Activated CD4-positive, alpha-beta T cell treated with anti-CD3 and anti-CD28 coated beads, Interleukin-2, amount 50 U/mL, for 4 hours (primary cell): ENCODE measurements around the gene RASAL2.
"Not testable (repeated sequence)": the region's sequence is repeated elsewhere in the genome, so short reads cannot be mapped to it uniquely, and the experiment has no call there.

Source experiments
- DNase-seq, 2 experiments: peaks; one replicate each; pipeline ENCODE4 v3.0.0-alpha.2; 2020

Gene RASAL2

DNA sequence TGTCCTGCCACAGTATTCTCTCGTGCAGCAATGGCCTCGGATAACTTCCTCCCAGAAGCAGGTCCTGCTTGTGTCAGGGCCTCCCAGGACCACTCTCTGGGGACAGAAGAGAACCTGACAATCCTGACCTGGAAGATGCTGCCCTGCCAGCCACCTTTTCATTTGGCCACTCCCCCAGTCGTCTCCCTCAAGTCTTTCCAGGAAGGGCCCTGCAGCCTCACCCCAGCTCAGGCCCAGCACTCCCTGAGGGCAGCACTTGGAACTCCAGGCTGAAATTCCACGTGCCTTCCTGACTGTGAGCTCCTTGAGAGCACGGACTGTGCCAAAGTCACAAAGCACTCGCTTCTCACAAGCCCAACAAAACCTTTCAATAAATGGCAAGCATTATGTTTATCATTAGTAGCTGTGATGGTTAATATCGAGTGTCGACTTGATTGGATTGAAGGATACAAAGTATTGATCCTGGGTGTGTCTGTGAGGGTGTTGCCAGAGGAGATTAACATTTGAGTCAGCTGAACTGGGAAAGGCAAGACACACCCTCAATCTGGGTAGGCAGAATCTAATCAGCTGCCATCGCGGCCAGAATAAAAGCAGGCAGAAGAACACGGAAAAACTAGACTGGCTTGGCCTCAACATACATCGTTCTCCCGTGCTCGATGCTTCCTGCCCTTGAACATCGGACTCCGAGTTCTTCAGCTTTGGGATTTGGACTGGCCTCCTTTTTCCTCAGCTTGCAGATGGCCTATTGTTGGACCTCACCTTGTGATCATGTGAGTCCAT, 405.2 kb downstream of the RASAL2 start:
- DNase-seq = no peak

DNA sequence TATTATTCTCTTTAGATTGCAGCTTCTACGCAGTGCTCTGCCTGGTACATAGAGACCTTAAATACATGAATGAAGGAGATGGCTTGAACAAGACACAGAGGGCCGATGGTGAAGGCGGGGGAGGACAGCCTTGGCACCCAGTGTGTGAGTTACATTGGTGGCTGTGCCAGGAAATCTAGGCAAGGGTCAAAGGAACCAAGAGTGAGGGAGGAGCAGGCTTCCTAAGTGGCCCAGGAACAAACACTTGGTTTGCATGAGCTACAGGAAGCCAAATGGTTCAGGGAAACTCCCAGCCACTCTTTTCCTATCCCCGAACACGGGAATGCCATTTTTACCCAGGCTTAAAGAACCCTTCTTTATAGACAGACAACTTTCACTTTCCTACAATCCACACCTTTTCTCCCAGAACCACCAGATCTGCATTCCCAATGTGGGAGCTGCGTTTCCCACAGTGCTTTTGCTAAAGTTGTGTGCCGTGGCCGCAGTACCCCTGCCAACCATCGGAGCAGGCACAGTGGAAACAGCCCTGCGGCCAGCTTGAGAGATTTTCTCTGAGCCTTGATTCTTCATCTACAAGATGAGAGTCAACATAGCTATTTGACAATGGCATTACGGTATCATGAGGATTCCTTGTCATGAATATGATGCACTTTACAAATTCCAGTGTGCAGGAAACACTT, 406.3 kb downstream of the RASAL2 start:
- no peak for DNase-seq

DNA sequence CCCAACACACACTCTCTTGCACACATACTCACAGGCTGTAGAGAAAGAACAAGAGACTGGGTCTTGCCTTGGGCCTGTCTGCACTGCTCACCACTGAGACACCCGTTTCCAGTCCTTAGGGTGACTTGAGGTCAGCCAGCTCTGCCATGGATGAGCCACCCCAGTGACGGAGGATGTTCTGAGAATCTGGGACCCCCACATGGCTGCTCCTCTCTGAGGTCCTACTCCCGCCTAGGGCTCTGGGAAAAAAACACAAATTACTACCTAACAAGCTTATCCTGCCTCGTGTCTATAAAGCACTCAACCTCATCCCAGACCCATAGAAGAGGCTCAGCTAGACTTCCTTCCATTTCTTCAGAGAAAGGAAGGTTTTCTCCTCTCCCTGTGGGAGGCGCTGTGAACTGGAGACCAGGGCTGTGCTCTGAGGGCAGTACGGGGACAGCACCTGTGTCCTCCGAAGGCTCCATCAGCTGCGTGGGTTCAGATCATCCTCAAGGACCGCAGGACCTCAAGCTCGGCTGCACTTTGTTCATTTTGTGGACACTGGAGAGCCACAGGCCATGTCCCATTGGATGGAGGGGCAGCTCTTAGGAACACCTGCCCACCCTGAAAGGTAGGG, 407.1 kb downstream of the RASAL2 start:
- no peak for DNase-seq

DNA sequence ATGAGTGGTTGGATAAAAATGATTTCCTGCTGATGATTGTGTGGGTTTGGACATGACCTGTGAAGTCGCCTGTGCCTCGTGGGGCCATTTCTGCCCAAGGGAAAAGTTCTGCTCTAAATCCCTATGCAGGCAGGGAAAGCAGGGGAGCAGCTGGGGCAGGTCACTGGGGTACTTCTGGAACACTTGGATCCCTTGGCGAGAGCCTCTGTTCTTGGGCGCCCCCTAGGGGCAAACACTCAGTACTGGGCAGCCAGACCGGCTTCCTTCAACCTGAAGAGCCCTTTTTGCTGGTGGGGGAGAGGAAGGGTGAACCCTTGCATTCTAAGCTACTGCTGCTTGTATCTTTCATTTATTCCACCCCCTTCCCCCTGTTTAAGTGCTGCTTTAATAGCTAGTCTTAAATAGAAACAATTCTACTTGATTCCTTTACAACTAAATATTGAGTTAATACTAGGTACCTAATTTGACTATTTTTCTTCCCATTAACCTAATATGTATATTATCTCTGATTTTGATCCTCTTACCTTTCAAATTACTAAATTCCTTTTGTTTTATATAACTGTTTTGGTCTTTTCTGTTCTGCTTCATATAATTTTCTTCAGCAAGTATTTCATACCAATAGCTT, 407.9 kb downstream of the RASAL2 start:
- DNase-seq = peak in 1 of 2 experiments; percentile 6

DNA sequence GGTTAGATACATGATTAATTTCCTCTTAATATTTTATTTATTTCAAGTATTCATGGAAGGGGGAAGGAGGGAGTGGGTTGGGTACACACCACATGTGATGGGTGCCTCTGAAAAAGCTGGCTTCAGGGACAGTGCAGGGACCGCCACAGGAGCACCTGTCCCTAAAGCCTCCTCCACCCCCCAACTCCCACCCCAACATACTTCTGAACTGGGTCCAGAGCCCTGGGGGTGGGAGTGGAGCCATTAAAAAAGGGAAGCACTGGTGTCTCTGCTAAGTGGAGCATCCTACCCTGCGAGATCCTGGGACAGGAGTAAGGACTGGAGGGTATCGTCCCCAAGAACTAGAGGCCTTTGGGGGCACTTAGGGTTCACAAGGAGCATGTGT, 408.4 kb downstream of the RASAL2 start:
- DNase-seq = no peak

DNA sequence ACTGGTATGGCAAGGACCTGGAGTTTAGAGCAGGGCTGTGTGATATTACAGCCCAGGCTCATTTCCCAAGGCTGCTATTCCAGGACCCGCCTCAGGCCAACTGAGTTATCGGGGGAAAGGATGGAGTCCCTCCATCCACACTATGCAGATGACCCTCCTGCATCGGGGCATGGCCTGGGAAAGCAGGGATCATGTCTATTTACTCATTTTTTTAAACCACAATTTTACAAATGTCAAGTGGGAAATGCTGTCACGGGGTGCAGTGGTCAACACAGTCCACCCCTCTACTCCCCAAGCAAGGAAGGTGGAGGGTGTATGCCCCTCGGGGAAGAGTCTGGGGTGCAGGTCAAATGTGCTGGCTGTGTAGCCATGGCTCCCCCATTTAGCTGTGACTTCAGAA, 409.0 kb downstream of the RASAL2 start:
- no peak for DNase-seq

DNA sequence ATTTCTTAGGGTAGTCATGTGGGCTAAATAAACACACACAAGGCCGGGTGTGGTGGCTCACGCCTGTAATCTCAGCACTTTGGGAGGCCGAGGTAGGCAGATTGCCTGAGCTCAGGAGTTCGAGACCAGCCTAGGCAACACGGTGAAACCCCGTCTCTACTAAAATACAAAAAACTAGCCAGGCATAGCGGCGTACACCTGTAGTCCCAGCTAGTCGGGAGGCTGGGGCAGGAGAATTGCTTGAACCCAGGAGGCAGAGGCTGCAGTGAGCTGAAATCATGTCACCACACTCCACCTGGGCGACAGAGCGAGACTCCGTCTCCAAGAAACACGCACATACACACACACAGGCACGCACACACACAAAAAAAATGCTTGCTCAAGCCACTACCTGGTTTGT, 409.4 kb downstream of the RASAL2 start:
- not testable (repeated sequence) for DNase-seq

DNA sequence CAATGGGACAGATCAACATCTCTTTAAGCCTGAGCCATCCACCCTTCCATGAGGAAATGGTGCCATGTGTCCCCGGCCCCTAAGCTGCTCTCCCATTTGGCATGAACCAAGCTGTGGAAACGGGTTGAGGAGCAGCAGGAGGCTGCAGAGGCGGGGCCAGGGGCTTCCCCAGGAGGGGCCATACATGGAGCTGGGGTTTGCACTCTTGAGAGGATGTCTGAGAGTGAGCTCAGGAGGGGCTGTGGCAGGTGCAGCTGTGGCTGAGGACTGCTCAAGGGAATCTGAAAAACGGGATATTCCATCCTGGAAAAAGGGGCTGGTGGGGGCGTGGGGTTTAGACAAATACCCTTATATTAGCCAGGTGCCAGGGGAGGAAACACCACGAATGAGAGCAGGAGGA, 409.9 kb downstream of the RASAL2 start:
- no peak for DNase-seq

DNA sequence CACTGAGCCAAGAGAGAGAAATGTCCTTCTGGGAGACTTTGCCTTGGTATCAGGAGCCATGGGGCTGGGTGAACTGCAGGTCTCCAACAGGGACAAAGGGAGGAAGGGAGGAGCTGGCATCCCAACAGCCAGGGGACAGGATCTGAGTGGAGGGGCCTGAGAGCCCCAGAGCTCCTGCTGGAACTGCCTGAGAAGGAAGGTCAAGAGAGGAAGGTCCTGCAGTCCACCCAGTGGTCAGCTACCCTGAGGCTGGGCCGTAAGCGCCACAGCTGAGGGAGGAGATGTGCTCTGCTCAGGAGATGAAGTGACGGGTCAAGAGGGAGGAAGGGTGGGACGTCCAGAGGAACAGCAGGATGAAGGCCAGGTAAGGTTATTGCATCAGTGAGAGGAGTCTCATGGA, 410.4 kb downstream of the RASAL2 start:
- no peak for DNase-seq

DNA sequence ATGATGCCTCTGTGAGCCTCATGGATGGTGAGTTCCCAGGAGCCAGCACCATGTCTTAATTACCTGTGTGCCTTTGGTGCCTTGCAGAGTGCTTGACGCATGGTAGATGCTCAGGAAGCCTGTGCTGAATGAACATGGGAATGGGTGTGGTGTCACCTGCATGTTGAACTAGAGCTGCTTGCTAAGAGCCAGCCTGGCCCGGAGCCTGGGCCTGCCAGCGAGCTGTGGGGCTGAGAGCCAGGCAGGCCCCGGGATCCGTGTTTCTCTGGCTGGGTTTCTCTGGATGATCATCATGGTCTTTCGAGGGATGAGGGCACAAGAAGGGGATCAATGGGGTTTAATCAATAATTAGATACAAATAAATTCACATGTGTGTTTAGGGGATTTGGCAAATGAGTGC, 412.3 kb downstream of the RASAL2 start:
- DNase-seq = no peak

DNA sequence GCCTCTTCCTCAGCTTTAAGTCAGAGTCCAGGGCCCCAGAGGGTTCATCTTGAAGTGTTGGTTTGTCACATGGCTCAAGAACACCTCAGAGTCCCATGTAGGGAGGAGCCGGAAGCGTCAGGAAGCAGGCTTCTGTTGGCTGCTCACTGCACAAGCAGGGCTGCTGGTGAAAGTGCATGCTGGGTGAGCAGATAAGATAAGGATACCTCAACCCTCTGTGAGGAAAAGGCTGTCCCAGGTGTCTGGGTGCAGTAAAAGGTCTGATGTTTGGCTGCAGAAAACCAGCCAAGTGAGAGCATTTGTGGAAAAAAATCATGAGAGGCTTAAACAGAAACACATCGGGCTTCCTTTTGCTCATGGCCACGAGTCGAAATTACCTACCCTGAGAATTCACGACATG, 412.8 kb downstream of the RASAL2 start:
- DNase-seq = no peak

DNA sequence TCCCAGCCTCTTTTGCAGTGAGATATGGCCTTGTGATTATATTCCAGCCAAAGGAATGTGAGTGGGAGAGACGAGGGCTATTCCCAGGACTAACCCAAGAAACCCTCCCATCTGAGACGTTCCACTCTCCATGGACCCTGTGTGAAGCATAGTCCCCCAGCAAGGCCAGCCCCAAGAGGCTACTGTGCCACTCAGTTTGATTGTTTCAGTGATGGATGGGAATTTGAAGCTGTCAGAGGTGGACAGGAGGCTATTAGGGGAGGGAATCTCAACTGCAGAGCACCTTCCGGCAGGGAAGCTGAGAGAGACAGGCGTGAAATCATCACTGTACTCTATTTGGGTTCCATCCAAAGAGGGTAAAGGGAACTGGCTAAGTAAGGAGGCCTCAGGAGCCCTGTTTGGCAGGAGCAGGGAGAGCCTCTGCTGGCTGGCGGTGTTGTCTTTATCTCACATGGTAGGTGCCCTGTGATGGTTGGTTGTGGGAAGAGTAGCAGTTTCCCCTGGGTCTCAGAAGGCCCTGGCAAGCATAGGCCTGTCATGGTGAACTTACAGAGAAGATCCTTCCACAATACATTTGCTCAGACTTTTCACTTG, 415.6 kb downstream of the RASAL2 start:
- DNase-seq = no peak

DNA sequence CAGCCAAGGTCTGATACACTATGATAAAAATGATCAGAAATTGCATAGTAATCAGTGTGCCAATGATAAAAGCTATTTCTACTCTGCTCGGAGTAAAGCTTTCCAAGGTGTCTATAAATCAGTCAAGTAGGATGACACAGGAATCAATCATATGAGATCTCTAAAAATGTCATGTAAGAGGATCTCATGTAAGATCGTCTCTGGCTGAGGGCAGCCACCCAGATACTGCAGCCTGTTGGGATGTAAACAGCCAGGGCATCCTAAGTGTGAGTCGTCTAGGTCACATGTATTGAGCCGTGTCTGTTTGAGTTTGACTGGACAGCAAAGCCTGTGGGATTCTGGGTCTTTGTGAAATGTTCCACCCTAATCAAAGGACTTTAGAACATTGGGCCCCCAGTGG, 416.3 kb downstream of the RASAL2 start:
- no peak for DNase-seq

DNA sequence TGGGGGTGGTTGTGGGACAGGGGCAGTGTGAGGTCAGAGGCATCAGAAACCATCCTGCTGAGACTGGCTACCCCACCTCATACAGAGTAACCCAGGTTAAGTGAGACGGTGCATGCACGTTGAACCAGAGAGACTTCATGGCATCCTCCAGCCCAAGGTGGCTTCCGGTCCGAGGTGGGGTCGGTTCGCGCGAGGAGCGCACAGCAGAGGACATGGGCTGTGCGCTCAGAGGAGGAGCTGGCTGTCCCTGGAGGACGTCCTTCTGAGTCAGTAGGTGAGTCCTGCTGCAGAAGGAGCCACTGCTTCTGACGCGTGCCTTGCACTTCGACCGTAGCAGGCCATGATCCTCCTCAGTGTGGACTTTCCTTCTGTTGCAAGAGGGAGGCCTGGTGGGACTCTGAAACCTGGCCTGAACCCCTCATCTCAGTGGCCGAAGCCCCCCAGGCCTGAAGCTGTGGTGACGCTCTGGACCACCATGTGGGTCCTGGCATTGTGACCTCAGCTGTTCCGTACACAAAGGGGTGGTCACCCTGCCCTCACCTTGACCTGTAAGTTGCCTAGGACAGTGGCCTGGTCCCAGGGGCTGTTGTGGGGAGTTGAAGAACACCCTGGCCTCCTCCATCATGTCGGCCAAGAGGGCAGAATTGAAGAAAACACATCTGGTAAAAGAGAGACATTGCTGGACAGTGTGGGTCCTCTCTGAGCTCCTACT, 418.8 kb downstream of the RASAL2 start, which contains the start of gene TEX35:
TEX35 (plus strand) TSS at position 544 of the 712 bp plus-strand sequence; CDS start at position 624, 80 bp downstream.
- no peak for DNase-seq

DNA sequence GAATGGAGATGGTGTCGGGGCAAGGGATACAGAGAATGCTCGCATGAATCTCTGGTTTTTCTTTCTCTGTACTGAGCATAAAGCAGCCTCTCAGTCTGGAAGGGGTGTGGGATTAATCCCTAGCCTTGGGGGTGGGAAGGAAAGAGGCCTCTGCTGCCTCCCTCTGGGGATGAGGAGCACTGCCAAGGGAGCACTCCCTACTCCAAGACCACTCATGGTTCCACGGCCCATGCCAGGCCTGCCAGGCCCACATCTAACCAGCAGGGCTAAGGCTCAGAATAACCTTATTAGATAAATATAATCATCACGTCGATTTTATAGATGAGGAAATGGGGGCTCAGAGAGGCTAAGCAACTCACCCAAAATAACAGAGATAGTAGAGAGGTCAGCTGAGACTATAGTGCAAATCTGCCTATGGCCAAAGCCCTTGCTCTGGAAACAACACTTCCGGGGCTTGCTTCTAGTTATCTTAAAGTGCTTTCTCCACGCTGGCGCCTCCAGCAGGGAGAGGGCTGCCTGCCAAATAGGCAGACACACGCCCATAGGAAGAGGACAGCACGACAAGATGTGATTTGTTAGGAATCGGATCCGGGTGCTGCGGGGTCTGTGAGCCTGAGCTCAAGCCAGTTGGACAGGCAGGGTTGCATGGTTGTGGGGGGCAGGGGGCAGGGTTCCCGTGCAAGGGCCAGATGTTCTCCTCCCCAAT, 419.5 kb downstream of the RASAL2 start:
- no peak for DNase-seq

DNA sequence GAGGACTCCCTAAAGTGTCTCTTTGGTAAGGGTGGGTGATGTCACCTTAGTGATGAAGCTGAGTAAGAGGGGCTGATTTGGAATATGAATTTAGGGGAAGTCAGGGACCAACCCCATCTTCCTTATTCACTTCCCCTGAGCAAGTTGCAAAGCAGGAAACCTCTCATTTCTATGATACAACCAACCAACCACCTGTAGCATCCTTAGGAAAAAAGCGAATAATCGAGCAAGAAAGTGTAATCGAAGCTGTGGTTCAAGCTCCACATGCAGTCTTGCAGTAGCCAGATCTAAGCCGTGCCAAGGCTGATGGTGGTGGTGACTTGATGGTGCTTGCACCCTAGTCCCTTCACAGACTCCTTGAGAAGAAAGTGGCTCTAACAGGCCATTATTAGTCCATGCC, 422.2 kb downstream of the RASAL2 start:
- DNase-seq = no peak

DNA sequence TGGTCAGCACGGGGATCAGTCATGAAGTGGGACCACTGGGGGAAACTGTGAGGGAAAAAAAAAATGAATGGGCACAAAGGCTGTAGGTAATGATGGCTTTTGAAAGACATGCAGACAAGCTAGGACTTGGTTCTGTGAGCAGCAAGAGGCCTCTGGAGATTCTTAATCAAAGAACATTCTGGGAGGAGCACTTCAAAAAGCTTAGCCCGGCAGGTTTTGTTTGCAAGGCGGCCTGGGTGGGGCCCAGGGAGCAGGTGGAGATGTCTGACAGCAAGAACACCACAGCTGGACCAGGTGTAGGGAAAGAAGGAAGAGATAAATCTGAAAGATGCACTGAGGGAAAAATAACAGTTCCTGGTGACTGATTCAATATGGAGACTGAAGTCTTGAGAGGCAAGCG, 425.0 kb downstream of the RASAL2 start:
- DNase-seq = no peak

DNA sequence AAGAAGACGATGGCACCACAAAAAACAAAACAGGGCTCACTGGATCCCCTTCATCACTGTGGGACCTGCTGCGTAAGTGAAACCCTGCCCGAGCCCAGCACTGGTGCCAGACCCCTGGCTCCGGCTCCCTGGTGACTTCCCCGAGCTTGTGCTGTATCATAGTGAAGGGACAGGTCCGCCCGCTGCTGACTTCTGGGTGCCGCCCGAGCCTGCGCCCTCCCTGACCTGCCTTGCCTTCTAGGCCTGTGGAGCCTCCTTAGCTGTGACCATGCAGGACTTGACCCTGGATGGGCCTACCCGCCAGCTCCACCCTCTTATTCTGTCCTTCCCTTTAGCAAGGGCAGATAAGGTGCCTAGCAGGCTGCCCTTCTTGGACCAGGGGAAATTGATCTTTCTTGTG, 426.9 kb downstream of the RASAL2 start:
- no peak for DNase-seq

DNA sequence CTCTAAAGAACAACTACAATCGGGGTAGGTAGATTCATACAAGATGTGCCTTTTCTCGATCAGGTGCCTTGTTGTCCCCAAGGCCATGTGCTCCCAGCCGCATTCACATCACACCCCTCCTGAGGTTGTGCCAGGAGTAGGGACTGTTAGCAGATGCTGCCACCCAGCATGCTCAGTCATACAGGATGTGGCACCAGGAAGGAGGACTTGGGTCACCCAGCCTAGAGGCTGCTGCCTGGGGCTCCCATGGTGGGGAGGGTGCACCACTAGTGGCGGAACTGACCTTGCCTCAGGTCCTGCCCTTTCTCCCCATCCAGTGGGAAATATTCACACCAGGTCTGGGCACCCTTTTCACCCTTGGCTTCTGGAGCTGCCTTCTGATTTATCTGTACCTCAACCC, 427.3 kb downstream of the RASAL2 start:
- DNase-seq = no peak

DNA sequence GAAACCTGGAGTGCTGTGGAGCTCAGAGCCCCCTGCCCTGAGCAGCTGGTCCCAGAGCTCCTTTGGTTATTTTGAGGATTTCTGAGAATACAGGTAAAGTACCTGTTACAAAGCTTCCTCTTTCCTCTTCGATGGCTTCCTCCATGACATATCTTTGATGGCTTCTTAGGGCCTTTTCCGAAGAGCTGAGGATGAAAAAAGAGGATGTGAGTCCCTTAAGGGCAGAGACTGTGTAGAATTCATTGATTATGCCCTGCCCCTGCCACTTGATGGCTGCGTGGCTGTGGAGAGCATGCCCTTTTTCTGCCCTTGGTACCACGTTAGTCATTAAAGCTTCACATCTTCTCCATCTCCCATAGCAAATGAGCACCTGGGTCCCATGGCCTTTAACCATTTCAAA, 433.2 kb downstream of the RASAL2 start:
- DNase-seq = no peak

DNA sequence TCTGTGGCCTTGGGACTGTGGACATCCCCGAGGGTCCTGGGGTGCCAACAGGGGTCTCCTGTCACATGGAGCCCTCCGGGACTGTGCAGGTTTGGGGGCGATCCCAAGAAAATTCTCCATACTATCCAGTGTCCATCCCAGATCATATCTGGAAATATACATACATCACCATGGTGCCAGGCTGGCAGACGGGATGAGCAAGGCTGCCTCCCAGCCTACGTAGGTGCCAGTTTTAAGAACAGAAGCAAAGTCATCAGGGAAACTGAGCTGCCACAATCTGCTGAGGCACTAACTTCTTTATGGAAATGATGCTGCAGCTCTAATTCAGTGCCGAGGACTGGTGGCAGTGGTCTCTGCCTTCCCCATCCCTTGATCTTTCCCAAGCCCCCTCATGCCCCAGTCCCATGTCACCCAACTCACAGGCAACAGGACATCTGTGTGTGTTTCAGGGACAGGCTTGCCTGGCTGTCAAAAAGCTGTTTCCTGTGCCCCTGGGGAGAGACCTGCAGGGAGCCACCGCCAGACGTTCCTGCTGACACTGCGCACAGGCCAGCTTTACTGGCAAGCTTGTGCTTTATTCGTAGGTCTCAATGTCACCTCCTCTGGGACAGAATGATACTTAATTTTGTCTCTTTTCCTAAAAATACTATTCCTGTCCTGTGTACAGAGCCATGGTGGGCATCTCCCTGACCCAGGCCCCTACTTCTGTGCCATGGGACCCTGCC, 434.5 kb downstream of the RASAL2 start:
- DNase-seq = no peak
